ENCODE measurements around the gene ZNF576.

DNA sequence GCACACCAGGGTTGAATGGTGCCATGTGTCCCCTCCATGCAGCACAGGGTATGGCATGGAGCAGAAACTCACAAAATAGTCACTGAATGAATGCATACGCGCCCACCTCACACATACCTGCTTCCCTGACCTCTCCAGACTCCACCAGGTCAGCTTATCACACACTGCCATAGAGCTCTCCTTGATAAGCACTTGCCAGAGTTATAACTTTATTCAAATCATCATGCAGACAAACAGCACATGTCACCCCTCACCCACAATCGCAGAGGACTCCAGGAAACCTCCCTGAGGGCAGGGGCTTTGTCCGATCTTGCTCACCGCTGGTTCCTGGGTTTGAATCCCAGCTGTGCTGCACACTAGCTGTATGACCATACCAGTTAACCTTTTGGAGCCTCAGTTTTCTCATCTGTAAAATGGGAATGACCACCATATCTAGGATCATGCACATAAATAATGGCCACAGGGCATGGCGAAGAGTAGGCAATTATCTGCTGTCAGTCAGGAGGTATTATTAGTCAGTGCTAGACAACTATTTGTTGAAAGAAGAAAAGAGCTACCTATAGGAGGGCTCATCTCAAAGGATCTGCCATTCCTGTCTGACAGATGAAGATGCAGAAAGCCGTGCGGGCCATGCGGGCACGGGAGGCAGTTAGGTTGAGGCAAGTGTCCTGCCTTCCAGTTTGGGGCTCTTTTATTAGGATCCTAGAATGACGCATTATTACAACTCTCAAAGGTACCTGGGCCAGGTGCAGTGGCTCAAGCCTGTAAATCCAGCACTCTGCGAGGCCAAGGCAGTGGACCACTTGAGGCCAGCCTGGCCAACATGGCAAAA, 35.0 kb upstream of the ZNF576 start:
- TF ChIP-seq FOXK2 (IDR thresholded peaks at IDR 0.05) (no peak), FOXM1 (IDR thresholded peaks at IDR 0.05; ENCODE audit: borderline replicate concordance) (no peak), ELF4 (IDR thresholded peaks at IDR 0.05) (no peak)
